Left ventricle myocardium inferior (tissue), 1 donor: Measurements from ENCODE around the gene GAST. TPM values are rescaled to one million over a fixed set of nuclear protein-coding genes. Genes with fewer than 3 reads are reported as not detected.
"Not testable (repeated sequence)": the region's sequence is repeated elsewhere in the genome, so short reads cannot be mapped to it uniquely, and the experiment has no call there.

Experiments
- DNase-seq: peaks from one replicate; pipeline ENCODE4 v3.0.0-alpha.2; 2020
- H3K27ac ChIP-seq: fragments of 200-600 bp; replicated peaks from 2 replicates; pipeline ENCODE4 v1.8.0; 2021
- H3K27me3 ChIP-seq: fragments of 200-600 bp; 2 replicates; pipeline ENCODE4 v1.8.0; 2021; ENCODE audit warnings: low read depth
- H3K36me3 ChIP-seq: fragments of 200-600 bp; 2 replicates; pipeline ENCODE4 v1.8.0; 2021
- H3K4me1 ChIP-seq: fragments of 200-600 bp; 2 replicates; pipeline ENCODE4 v1.8.0; 2021
- H3K4me3 ChIP-seq: fragments of 200-600 bp; 2 replicates; pipeline ENCODE4 v1.8.0; 2021; ENCODE audit warnings: mild to moderate bottlenecking, moderate library complexity
- H3K9me3 ChIP-seq: fragments of 200-600 bp; replicated peaks from 2 replicates; pipeline ENCODE4 v1.8.0; 2021
- CTCF ChIP-seq: fragments of 200-600 bp; IDR thresholded peaks from 2 replicates; pipeline ENCODE4 v1.8.0; 2021; ENCODE audit warnings: antibody characterized with exemption, mild to moderate bottlenecking, borderline replicate concordance
- intact Hi-C: fragments of 100-400 bp; cut with micrococcal nuclease; formaldehyde crosslinking; loops from one replicate; pipeline ENCODE4 v1.11.0; 2022
- total RNA-seq: library from RNA; stranded (reverse); fragmentation: NEBNext Ultra II Directional; extraction: Animal tissue kit (Norgen Biotek cat#: 25700); gene quantifications from one replicate; pipeline ENCODE4 v1.2.1, GENCODE V29; 2021
- donor health status: DM: no; HTN: yes; CAD: no; lungs with severe emphysema.

The GAST gene
- total RNA-seq, 1 donor from 2014 or later = not detected

GRCh38 chr17:41697122-41697962 is 14.8 kb upstream of the GAST start:
- intact Hi-C loops = no loop called here
- Histone ChIP-seq H3K9me3 (no peaks in the 10 kb centered on the region), H3K27ac (peak overlapping the region; percentile 71), H3K36me3 (peaks cover 32% of the 10 kb centered on the region), H3K27me3 (no peaks in the 10 kb centered on the region), H3K4me1 (peaks cover 35% of the 10 kb centered on the region), H3K4me3 (no peak overlapping the region)
- DNase-seq = peak; percentile 73
- TF ChIP-seq CTCF = no peak

DNA sequence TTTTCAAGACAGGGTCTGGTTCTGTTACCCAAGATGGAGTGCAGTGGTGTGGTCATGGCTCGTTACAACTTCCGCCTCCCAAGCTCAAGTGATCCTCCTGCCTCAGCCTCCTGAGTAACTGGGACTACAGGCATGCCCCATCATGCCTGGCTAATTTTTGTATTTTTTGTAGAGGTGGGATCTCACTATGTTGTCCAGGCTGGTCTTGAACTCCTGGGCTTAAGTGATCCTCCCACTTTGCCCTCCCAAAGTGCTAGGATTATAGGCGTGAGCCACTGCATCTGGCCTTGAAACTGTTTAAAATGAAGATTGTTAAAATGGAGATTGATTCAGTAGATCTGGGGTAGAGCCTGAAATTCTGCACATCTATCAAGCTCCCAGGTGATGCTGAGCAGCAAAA is 11.3 kb upstream of the GAST start:
- intact Hi-C loops, DNase-seq, H3K27me3 ChIP-seq, H3K4me3 ChIP-seq, H3K27ac ChIP-seq, H3K36me3 ChIP-seq, H3K9me3 ChIP-seq: not testable (repeated sequence)
- H3K4me1 ChIP-seq = peaks cover 21% of the 10 kb centered on the region

DNA sequence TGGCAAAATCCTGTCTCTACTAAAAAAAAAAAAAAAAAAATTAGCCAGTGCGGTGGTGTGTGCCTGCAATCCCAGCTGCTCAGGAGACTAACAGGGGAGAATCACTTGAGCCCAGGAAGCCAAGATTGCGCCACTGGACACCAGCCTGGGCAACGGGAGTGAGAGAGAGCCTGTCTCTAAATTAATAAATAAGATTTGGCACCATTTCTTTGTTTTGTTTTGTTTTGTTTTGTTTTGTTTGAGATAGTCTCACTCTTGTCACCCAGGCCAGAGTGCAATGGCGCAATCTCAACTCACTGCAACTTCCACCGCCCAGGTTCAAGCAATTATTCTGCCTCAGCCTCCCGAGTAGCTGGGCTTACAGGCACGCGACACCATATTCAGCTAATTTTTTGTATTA is 9.4 kb upstream of the GAST start:
- no peak overlapping the region for H3K4me3 ChIP-seq
- TF ChIP-seq CTCF = no peak
- H3K27me3 ChIP-seq = no peaks in the 10 kb centered on the region
- no peak for DNase-seq
- no peaks in the 10 kb centered on the region for H3K9me3 ChIP-seq
- peaks cover 3% of the 10 kb centered on the region for H3K4me1 ChIP-seq
- intact Hi-C loops = no loop called here
- H3K27ac ChIP-seq = no peak overlapping the region
- H3K36me3 ChIP-seq = no peaks in the 10 kb centered on the region

DNA sequence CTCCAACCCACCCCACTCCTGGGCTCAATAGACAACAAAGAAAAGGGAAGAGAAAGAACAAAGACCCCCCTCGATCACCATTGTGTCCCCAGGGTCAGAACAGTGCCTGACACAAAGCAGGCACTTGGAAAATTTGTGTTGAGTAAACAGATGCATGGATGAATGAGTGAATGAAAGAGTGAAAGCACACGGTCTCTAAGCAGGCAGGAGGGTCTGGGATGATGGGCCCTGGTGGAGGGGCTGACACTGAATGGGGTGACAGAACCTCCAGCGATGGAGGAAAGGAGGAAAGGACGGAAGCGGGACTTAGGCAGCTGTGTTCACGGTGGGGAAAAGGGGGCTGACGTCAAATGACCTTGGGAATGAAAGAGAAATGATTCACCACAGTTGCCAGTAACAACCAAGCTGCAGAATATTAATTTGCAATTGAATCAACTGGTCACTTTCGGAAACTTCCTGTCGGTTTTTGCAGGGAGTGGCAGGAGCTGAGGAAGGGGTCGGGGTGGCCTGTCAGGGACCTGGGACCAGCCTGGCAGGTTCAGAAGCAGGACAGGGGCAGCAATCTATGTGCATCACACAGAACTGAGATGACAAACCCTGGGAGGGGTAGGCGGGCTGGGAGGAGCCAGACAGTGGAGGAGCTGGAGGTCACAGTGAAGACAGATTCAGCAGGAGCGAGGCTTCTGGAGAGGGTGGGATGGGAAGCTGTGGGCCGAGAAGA is 6.7 kb upstream of the GAST start:
- no peaks in the 10 kb centered on the region for H3K36me3 ChIP-seq
- H3K4me1 ChIP-seq = no peaks in the 10 kb centered on the region
- H3K27me3 ChIP-seq = peaks cover 3% of the 10 kb centered on the region
- H3K27ac ChIP-seq = no peak overlapping the region
- intact Hi-C loops = no loop called here
- no peaks in the 10 kb centered on the region for H3K9me3 ChIP-seq
- no peak for TF ChIP-seq CTCF
- H3K4me3 ChIP-seq = no peak overlapping the region
- no peak for DNase-seq

DNA sequence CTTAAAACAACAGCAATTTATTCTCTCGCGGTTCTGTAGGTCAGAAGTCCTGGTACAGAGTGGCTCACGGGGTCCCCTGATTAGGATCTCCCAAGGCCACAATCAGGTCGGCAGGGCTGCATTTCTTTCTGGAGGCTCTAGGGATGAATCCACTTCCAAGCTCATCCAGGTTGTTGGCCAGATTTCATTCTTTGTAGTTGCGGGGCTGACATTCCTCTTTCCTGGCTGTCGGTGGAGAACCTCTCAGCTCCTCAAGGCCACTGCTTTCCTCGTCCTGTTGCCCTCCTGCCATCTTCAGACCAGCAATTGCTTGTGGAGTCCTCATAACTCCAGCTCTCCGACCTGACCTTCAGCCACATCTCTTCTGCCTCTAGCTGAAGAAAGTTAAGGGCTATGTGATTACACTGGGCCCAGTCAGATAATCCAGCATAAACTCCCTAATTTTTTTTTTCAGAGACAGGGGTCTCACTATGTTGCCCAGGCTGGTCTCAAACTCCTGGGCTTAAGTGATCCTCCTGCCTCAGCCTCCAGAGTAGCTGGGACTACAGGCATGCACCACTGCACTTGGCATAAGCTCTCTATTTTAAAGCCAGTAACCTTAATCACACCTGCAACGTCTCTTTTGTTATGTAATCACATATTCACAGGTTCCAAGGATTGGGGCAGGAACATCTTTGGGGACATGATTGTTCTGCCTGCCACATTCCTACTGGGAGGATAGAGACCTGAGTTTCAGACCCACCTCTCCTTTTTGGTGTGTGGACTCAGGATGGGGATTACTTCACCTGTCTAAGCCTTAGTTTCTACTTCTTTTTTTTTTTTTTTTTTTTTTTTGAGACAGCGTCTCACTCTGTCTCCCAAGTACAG is 4.1 kb upstream of the GAST start:
- DNase-seq = no peak
- no peaks in the 10 kb centered on the region for H3K36me3 ChIP-seq
- H3K4me3 ChIP-seq = no peak overlapping the region
- H3K27ac ChIP-seq = no peak overlapping the region
- no peaks in the 10 kb centered on the region for H3K9me3 ChIP-seq
- H3K4me1 ChIP-seq = no peaks in the 10 kb centered on the region
- no peak for TF ChIP-seq CTCF
- intact Hi-C loops = no loop called here
- peaks cover 15% of the 10 kb centered on the region for H3K27me3 ChIP-seq
